Non-pigmented ciliary epithelial cell (primary cell): ENCODE measurements around the gene MIDN.
"Not testable (repeated sequence)": the region's sequence is repeated elsewhere in the genome, so short reads cannot be mapped to it uniquely, and the experiment has no call there.

Experiments
- DNase-seq: peaks from one replicate; pipeline ENCODE4 v3.0.0-alpha.2; 2010; ENCODE audit warnings: low read depth

The MIDN gene

DNA sequence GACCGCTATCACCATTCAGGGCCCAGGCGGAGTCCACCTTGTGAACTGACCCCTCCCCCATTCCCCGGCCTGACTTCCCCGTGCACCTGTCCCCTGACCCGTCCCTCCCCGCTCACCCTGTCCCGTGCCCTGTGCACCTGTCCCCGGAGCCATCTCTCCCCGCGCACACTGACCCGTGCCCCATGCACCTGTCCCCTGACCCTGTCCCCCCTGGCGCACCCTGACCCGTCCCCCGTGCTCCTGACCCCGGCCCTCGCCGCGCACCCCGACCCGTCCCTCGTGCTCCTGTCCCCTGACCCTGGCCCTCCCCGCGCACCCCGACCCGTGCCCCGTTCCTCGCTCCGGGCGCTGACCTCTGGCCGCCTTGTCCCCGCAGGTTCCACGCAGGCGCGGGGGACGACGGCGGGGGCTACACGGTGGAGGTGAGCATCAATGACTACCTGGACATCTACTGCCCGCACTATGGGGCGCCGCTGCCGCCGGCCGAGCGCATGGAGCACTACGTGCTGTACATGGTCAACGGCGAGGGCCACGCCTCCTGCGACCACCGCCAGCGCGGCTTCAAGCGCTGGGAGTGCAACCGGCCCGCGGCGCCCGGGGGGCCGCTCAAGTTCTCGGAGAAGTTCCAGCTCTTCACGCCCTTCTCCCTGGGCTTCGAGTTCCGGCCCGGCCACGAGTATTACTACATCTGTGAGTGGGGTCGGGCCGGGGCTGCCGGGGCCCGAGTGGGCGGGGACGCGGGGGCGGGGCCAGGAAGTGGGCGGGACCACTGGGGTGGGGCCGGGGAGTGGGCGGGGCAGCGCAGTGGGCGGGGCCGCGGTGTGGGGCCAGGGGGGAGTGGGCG, 47.0 kb downstream of the MIDN start:
- DNase-seq, result no peak

DNA sequence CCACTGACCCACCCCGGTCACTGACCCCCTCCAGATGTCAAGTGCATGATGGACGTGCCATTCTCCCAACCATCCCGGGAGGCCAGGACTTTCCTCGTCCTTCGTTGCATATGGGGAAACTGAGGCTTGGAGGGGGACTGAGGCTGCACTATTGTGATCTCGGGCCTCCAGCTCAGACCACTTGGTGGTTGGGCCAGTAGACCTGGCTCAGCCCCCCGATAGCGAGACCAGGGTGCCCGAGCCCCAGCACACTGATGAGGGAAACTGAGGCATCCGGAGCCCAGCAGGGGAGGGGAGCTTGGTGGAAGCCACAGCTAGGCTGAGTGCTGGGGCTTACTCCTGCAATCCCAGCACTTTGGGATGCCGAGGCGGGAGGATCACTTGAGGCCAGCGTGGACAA, 47.7 kb downstream of the MIDN start:
- no peak for DNase-seq

DNA sequence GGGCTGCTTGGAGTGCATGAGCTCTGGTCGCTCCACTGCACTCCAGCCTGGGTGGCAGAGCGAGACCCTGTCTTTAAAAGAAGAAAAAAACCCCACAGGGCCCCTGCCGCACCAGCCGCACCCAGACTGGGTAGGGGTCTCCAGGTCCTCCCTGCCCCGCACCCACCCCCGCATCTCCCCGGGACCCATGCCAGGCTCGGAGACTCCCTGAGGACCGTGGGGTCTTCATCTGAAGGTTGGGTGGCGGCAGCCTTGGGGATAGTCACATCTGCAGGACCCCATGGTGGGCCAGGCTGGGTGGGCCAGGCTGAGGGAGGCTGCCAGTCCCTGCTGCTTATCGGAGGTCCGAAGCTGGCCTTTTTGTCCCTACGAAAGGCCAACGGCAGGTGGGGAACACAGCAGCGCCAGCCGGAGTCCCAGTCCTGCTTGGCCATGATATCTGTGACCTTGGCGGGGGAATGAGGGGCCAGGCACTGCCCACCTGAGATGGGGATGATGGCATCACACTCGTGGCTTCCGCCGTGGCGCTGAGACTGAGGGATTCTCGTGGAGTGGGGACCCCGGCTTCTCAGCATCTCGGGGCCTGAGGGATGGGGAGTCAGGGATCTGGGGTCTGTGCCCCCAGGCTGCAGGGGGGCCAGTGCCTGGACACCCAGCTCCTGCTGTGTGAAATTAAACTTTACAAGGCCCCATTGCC, 48.3 kb downstream of the MIDN start:
- DNase-seq, result no peak

DNA sequence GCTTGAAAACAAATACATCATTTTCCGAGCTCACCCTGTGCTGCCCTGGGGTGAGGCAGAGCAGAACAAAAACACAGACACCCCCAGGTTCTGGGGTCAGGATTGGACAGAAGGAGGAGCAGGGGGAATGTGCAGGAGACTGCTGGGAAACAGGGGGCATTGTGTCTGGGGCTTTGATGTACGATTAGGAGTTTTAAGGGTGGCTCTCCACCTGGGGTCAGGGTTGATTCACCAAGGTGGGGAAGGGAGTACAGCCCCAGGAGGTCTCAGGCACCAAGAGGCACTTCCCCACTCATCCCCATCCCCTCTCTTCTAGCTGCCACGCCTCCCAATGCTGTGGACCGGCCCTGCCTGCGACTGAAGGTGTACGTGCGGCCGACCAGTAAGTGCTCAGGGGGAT, 49.9 kb downstream of the MIDN start:
- no peak for DNase-seq

DNA sequence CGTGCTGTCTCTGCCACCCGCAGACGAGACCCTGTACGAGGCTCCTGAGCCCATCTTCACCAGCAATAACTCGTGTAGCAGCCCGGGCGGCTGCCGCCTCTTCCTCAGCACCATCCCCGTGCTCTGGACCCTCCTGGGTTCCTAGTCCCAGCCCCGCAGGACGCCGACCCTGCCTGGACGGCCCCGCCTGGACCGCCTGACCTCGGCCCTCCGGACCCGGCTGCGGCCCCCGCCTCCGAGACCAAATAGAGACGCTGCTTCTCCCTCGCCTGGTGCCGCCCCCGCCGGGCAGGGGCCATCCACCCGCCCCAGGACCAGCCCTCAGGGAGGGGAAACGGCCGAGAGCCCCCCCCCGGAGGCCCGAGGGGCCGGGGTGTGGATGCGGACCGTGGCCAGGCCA, 51.4 kb downstream of the MIDN start:
- DNase-seq, result no peak

DNA sequence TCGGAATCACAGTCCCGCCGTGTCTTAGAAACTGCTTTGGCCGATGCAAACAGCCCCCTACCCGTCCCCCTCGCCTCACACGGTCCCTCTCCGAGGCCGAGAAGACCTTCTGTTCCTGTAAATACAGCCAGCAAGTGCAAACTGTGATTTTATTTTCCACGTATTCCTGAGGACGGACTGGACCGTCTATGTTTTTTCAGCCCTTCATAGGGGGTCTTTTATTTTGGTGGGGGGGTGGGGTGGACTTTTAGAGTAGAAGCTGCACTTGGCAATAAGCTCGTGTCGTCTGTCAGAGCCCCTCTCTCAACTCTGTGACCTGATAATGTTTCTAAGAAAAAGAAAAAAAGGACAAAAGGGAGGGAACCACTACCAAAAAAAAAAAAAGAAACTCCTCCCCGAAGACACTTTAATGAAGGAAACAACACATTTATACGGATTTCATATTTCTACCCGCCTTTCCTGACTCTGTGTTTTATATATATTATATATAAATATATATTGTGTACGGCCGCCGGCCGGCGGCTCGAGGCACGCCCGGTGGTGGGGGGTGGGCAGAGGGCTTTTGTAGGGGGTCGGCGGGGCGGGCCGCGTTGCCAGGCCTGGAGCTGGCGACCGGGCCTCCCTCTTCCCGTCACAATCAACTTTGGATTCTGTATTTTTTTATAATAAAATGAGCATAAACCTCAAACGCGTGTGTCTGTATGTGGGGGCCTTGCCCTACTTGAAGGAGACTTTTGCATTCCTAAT, 52.5 kb downstream of the MIDN start:
- DNase-seq, result no peak

DNA sequence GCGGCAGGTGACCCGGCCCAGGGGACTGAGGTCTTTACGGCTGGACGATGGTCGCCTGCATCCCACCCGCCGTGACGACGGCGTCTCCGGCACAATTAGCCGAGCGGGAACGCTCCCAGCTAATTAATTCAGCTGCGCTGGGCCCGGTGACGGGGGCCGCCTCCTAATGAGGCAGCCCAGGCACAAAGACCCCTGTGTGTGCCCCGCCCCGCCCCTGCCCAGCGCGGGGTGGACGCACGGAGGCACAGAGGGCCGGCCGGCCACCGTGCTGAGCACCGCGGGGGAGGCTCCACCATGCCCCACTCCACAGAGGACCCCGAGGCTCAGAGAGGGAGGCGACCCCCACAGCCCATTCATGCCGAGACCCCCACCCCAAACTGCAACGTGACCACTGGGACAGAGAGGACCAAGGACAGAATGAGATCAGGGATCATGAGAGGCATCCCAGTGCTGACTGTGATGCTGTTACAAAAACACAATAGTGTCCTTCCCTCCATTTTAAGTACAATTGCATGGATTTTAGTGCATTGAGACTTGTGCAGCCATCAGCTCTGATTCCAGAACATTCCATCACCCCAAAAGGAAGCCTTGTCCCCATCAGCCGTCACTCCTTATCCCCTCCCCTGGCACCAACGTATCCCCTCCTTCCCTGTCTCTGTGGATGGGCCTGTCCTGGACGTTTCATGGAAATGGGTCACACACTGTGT, 54.3 kb downstream of the MIDN start:
- no peak for DNase-seq

DNA sequence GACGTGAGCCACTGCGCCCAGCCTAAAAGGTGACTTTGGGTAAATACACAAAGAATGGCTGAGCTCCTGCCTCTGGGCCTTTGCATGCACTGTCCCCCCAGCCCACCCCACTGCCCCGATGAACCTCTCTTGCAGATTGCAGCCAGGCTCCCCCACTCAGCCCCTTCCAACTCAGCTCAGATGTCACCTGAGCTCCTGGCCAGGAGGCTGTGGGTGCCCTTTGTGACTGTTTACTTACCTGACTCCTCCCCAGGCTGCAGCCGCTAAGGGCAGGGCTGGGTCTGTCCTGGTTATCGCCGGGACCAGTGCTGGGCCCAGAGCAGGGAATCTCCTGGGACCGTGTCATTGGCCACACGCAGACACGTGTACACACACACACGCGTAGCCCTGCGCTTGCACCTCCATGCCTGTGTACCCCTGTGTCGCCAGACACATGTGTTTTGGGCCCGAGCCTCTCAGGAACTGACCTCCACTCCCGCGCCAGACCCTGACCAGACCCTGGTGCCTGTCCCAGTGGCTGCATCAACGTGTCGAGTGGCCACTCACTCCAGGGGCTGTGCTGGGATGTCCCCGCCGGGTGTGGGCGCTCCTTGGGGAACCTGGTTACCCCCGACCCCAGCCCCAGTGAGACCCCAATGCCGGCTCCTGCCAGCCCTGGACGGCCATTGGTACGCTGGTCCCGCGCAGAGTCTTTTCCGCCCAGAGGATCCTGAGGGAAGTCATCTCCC, 56.0 kb downstream of the MIDN start:
- no peak for DNase-seq

DNA sequence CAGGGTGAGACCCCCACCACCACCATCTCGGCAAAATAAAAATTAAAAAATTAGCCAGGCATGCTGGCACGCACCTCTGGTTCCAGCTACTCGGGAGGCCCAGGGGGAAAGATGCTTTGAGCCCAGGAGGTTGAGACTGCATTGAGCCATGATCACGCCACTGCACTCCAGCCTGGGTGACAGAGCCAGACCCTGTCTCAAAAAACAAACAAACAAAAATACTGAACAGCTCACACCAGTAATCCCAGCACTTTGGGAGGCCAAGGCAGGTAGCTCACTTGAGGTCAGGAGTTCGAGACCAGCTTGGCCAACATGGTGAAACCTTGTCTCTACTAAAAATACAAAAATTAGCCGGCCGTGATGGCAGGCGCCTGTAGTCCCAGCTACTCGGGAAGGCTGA, 57.0 kb downstream of the MIDN start:
- DNase-seq, result not testable (repeated sequence)

DNA sequence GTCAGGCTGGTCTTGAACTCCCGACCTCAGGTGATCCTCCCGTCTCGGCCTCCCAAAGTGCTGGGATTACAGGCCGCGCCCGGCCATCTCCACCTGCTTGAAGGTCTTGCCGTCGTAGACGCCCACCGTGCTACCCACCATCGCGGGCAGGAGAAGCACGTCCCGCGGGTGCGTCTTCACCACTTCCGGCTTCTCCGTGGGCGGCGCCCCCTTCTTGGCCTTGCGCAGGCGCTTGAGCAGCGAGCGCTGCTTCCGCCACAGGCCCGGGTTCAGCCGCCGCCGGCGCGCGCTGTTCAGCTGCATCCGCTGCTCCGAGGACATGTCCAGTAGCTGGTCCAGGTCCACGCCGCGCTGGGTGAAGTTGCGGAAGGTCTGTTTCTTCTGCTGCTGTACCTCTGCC, 58.9 kb downstream of the MIDN start:
- no peak for DNase-seq

DNA sequence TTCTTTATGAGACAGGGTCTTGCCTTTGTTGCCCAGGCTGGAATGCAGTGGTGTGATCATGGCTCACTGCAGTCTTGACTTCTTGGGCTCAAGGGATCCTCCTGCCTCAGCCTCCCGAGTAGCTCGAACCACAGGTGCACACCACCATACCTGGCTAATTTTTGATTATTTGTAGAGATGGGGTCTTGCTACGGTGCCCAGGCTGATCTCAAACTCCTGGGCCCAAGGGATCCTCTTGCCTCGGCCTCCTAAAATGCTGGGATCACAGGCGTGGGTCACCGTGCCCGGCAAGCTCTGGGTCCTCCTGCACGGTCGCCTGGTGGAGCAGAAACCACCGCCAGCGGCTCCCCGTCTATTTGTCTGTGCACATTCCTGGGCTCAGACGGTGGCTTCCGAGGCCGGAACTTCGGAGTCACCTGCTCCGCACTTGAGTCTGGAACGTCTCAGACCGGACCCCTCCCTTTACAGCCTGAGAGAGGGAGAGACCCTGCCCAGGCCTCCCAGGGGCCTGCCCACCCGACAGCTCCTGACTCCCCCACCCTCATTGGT, 59.4 kb downstream of the MIDN start:
- no peak for DNase-seq

DNA sequence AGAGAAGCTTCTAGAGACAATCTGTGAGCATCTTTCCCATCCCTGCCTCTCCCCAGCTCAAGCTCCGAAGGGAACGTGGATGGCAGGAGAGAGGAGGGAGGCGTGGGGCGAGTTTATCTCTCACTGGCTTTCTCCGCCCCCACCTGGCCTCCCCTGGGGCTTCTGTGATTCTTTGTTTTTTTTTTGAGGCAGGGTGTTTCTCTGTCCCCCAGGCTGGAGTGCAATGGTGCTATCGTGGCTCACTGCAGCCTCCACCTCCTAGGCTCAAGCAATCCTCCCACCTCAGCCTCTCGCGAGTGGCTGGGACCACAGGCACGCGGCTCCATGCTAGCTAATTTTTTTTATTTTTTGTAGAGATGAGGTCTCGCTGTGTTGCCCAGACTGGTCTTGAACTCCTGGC, 60.3 kb downstream of the MIDN start:
- no peak for DNase-seq
